OCI-LY7 (cell line): ENCODE results near the gene TSPAN9. TPM values are rescaled to one million over a fixed set of nuclear protein-coding genes. Genes with fewer than 3 reads are reported as not detected.

Experiments used
- BruUV-seq: library from RNA; stranded (reverse); fragments of 400-500 nt; replicated peaks from 2 replicates; lab custom pipeline; 2021; lab: Mats Ljungman, UMichigan
- CTCF ChIA-PET: fragments of 300-600 bp; sonication (Branson Sonifier 250); formaldehyde crosslinking; loops from one replicate; lab custom pipeline; 2022; ENCODE audit warnings: antibody characterized with exemption; ENCODE audit not compliant: unreplicated experiment; lab: Charles Lee
- POLR2A ChIA-PET: fragments of 300-600 bp; sonication (Branson Sonifier 250); formaldehyde crosslinking; loops from one replicate; lab custom pipeline; 2022; ENCODE audit warnings: antibody characterized with exemption; lab: Charles Lee
- DNase-seq: peaks from one replicate; pipeline ENCODE4 v3.0.0-alpha.2; 2015; ENCODE audit warnings: low spot score
- H2AFZ ChIP-seq: fragments of 200-600 bp; sonication (generic), shearing (Covaris generic); 2 replicates; pipeline ENCODE4 v1.6.1; 2014; ENCODE audit warnings: mild to moderate bottlenecking, antibody characterized with exemption, low read length, moderate library complexity
- H3K27ac ChIP-seq: fragments of 200-600 bp; sonication (generic); 2 replicates; pipeline ENCODE4 v1.5.1; 2014; ENCODE audit warnings: mixed run types, low read depth, mild to moderate bottlenecking, moderate library complexity, low read length, inconsistent platforms; ENCODE audit not compliant: poor library complexity, severe bottlenecking
- H3K36me3 ChIP-seq: fragments of 200-600 bp; sonication (generic); 2 replicates; pipeline ENCODE4 v1.6.1; 2014; ENCODE audit warnings: mild to moderate bottlenecking, antibody characterized with exemption, low read length, moderate library complexity, mixed read lengths; ENCODE audit not compliant: insufficient read depth
- H3K4me1 ChIP-seq: fragments of 200-600 bp; sonication (generic); 2 replicates; pipeline ENCODE4 v1.5.1; 2014; ENCODE audit warnings: mild to moderate bottlenecking, low read length; ENCODE audit not compliant: insufficient read depth, poor library complexity, severe bottlenecking
- H3K4me2 ChIP-seq: fragments of 200-600 bp; sonication (generic); 2 replicates; pipeline ENCODE4 v1.6.1; 2014; ENCODE audit warnings: mild to moderate bottlenecking, low read length
- H3K4me3 ChIP-seq: fragments of 200-600 bp; sonication (generic); 2 replicates; pipeline ENCODE4 v1.5.1; 2014; ENCODE audit warnings: mild to moderate bottlenecking, low read depth, low read length; ENCODE audit not compliant: poor library complexity, severe bottlenecking
- H3K79me2 ChIP-seq: fragments of 200-600 bp; sonication (generic); 2 replicates; pipeline ENCODE4 v1.6.1; 2016; ENCODE audit warnings: low read depth, mild to moderate bottlenecking, low read length, moderate library complexity, mixed read lengths; ENCODE audit not compliant: insufficient read depth
- H3K9me2 ChIP-seq: fragments of 200-600 bp; sonication (generic); 2 replicates; pipeline ENCODE4 v1.6.1; 2016; ENCODE audit warnings: mild to moderate bottlenecking, low read length, mixed read lengths; ENCODE audit not compliant: insufficient read depth
- H3K9me3 ChIP-seq: fragments of 200-600 bp; sonication (generic); 2 replicates; pipeline ENCODE4 v1.6.1; 2014; ENCODE audit warnings: mild to moderate bottlenecking, mixed run types, low read length, mixed read lengths
- H4K20me1 ChIP-seq: fragments of 200-600 bp; sonication (generic); 2 replicates; pipeline ENCODE4 v1.6.1; 2014; ENCODE audit warnings: mild to moderate bottlenecking, antibody characterized with exemption, low read length, moderate library complexity, mixed read lengths; ENCODE audit not compliant: insufficient read depth
- EZH2phosphoT487 ChIP-seq: fragments of 200-600 bp; sonication (generic); IDR thresholded peaks from 2 replicates; pipeline ENCODE4 v1.6.1; 2018; ENCODE audit warnings: low read depth, borderline replicate concordance, mild to moderate bottlenecking, mixed run types, antibody characterized with exemption, low read length, moderate library complexity, mixed read lengths
- intact Hi-C: fragments of 100-400 bp; cut with micrococcal nuclease; formaldehyde crosslinking; loops from one replicate; pipeline ENCODE4 v1.10.0; 2022; ENCODE audit not compliant: unreplicated experiment
- total RNA-seq, 2 experiments: library from RNA; depleted of rRNA in 1 of 2; stranded (reverse); fragments of >200 nt in 1 of 2; shearing (Covaris generic) in 1 of 2; gene quantifications; 2 replicates each; pipeline ENCODE4 v1.2.3, GENCODE V29; 2014 to 2022
- TF ChIP-seq, protein P1 (sequence below): fragments of 200-600 bp; sonication (generic); conservative IDR thresholded peaks from 2 replicates; pipeline ENCODE4 v1.5.1; 2014; ENCODE audit warnings: mild to moderate bottlenecking, antibody characterized with exemption, low read length, moderate library complexity, mixed read lengths

TSPAN9 gene
- total RNA-seq, 2 experiments from 2014 or later: 0.50 to 0.74 TPM

DNA sequence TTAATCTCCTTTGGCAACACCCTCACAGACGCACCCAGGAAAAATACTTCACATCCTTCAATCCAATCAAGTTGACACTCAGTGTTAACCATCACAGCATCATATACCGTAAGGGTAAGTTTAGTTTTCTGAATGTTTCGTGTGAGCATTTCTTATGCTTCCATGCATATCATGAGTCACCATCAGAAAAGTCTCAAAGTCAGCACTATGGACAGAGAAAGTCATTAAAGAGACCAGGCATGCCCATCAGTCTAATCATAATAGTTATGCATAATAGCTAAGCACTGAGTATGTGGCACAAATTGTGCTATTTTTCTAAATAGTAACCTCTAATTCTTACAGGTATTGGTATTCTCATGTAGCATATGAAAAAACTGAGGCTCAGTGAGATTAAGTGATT lies 255.0 kb downstream of the TSPAN9 start:
- Histone ChIP-seq H3K9me3 (no peaks in the 10 kb centered on the region), H2AFZ (no peak overlapping the region), H3K4me1 (no peaks in the 10 kb centered on the region), H3K4me2 (no peak overlapping the region), H3K36me3 (no peaks in the 10 kb centered on the region), H3K79me2 (no peaks in the 10 kb centered on the region), H3K4me3 (no peak overlapping the region), H3K27ac (no peak overlapping the region), H4K20me1 (no peaks in the 10 kb centered on the region), H3K9me2 (no peaks in the 10 kb centered on the region)
- DNase-seq: no peak
- intact Hi-C loops: no loop called here
- ChIA-PET POLR2A (no interaction called here), CTCF (no interaction called here)
- BruUV-seq: no TSS peak
- no peak for TF ChIP-seq EZH2phosphoT487
- TF ChIP-seq, protein P1, sequence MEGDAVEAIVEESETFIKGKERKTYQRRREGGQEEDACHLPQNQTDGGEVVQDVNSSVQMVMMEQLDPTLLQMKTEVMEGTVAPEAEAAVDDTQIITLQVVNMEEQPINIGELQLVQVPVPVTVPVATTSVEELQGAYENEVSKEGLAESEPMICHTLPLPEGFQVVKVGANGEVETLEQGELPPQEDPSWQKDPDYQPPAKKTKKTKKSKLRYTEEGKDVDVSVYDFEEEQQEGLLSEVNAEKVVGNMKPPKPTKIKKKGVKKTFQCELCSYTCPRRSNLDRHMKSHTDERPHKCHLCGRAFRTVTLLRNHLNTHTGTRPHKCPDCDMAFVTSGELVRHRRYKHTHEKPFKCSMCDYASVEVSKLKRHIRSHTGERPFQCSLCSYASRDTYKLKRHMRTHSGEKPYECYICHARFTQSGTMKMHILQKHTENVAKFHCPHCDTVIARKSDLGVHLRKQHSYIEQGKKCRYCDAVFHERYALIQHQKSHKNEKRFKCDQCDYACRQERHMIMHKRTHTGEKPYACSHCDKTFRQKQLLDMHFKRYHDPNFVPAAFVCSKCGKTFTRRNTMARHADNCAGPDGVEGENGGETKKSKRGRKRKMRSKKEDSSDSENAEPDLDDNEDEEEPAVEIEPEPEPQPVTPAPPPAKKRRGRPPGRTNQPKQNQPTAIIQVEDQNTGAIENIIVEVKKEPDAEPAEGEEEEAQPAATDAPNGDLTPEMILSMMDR: no peak

DNA sequence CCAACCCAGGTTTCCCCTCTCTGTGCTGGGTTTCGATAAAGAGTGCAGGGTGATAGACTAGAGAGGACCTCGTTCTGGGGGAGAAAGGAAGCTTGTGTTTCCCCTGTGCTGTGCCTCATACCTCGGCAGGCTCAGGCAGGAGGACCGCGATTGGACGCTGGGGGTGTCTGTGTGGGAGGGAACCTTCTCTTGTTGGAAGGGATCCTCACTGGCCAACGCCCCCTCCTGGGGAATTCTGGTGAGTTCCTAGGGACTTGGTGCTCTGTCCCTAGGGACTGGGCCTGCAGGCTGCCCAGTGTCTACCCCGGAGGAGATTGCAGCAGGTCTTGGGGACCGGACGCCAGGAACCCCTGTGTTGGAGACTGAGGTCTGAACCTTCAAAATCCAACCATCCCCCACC lies 256.4 kb downstream of the TSPAN9 start:
- no peak overlapping the region for H3K27ac ChIP-seq
- H3K9me3 ChIP-seq: no peaks in the 10 kb centered on the region
- H3K4me3 ChIP-seq: no peak overlapping the region
- H3K9me2 ChIP-seq: no peaks in the 10 kb centered on the region
- H2AFZ ChIP-seq: no peak overlapping the region
- ChIA-PET CTCF (no interaction called here), POLR2A (no interaction called here)
- H3K36me3 ChIP-seq: no peaks in the 10 kb centered on the region
- BruUV-seq: no TSS peak
- H4K20me1 ChIP-seq: no peaks in the 10 kb centered on the region
- DNase-seq: no peak
- H3K79me2 ChIP-seq: no peaks in the 10 kb centered on the region
- H3K4me1 ChIP-seq: no peaks in the 10 kb centered on the region
- TF ChIP-seq, protein P1: no peak
- no peak for TF ChIP-seq EZH2phosphoT487
- no peak overlapping the region for H3K4me2 ChIP-seq
- intact Hi-C loops: no loop called here

DNA sequence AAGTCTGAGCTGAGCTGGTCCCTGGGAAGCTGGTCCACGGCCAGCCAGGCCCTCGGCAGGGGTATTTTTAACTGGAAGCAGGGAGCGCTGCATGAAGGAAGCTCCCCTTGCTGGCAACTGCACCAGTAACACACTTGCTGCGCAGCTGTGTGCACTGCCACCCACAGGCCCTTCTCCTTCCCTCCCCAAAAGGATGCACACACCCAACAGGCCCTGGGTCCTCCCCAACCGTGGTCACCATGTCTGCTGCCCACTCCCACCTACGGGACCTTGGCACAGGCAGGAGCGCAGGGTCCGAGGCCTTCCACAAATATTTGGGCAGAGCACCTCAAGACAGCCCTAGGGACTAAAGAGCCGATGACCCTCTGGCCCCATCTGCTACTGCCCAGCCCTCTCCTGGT lies 256.8 kb downstream of the TSPAN9 start:
- no peaks in the 10 kb centered on the region for H3K9me2 ChIP-seq
- no peaks in the 10 kb centered on the region for H3K79me2 ChIP-seq
- H3K36me3 ChIP-seq: no peaks in the 10 kb centered on the region
- H3K9me3 ChIP-seq: no peaks in the 10 kb centered on the region
- H3K27ac ChIP-seq: no peak overlapping the region
- ChIA-PET CTCF (no interaction called here), POLR2A (no interaction called here)
- H4K20me1 ChIP-seq: no peaks in the 10 kb centered on the region
- intact Hi-C loops: no loop called here
- H3K4me3 ChIP-seq: no peak overlapping the region
- no peaks in the 10 kb centered on the region for H3K4me1 ChIP-seq
- no TSS peak for BruUV-seq
- TF ChIP-seq EZH2phosphoT487: no peak
- TF ChIP-seq, protein P1: no peak
- H2AFZ ChIP-seq: no peak overlapping the region
- no peak for DNase-seq
- H3K4me2 ChIP-seq: no peak overlapping the region
